Fibroblast of gingiva (primary cell): ENCODE data around the gene SORCS1.

Experiments used
- DNase-seq: peaks from one replicate; pipeline ENCODE4 v3.0.0-alpha.2; 2011; ENCODE audit warnings: low read depth

Gene SORCS1

GRCh38 chr10:106655636-106656035 is 508.9 kb downstream of the SORCS1 start:
- no peak for DNase-seq

DNA sequence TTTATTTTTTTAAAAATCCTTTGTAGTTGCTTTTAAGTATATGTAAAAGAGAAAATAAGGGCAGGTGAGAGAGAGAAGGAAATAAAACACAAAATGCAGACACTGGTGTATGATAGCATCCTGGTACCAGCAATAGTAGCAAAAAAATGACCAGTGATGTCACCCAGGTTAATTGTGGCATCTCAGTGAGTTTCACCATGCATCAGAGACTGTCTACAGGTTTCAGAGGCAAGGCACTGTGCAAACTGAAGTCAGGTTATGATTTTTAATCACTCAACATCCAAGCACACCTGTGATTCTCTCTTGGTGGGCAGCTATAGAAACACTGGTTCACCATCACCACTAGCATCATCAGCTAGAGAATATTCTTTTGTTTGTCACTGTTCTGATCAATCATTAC is 509.3 kb downstream of the SORCS1 start:
- DNase-seq: no peak

DNA sequence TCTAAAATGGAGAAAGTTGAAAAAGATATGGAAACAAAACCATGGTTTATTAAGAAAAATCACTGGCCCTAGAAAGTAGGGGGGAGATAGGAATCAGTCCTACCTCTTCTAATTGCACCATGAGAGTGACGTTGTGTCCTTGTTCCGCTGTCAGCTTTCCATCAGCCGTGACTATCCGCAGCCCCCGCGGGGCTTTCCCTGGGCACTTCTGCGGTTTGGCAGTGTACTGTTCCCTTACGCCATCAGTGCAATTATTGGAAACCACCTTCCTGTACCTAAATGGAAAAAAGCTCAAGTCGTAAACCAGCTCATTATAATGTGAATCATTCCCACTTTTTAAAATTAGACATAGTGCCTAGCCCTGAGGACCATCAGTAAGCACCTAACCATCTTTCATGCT is 512.2 kb downstream of the SORCS1 start:
- no peak for DNase-seq

- no peak for DNase-seq
These were observed 515.7 kb downstream of the SORCS1 start for GRCh38 chr10:106648534-106649481.

DNA sequence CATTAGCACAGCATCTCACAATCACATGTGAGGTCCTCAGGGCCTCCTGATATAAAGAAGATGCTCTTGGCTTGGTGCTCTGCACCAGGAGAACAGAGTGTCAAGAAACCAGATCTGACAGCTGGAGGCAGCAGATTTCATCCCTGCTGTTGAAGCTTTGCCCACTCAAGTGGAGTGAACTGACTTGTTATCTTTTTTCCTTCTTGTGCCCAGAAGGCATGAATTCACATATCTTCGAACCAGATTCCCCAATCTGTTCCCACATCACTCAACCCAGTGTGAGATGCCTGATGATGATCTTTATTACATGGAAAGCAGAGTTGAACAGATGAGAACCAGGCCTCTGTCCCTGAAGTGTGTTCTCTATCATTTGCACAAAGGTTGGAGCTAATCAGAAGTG is 521.0 kb downstream of the SORCS1 start:
- DNase-seq: no peak

- no peak for DNase-seq
These were observed 526.6 kb downstream of the SORCS1 start for GRCh38 chr10:106637873-106638272.

DNA sequence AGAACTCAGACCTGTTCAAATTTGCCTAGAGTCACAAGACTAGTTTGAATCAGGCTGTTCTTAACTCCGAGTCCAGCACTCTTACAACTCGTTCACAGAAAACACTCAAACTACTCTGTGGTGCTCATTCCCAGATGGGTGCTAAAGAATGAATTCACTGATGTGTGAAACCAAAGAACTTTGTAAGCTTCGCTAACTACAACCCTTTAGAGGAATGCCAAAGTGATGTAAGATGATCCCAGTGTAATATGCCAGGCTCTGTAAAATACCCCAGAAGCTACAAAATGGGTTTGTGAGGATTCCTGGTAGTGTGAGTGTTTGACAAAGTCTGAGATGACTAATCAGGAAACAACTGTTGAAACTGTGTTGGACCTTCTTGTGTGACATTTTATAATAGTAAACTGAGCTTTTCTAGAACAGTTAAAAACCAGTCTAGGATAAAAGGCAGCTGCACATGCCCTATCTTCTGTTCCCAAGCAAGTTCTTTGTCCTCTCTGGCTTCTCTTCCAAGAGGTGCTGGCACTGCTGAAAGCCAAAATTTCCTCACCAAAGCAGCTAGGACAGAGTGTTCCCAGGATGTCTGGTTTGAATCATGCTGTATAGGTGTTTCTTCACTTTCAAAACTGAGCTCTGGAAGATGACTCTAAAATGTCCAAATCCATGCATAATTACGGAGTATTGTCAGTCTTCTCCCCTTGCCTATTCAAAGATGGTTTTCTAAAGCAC is 527.6 kb downstream of the SORCS1 start:
- DNase-seq: no peak

- no peak for DNase-seq
These were observed 528.6 kb downstream of the SORCS1 start for GRCh38 chr10:106635947-106636346.

DNA sequence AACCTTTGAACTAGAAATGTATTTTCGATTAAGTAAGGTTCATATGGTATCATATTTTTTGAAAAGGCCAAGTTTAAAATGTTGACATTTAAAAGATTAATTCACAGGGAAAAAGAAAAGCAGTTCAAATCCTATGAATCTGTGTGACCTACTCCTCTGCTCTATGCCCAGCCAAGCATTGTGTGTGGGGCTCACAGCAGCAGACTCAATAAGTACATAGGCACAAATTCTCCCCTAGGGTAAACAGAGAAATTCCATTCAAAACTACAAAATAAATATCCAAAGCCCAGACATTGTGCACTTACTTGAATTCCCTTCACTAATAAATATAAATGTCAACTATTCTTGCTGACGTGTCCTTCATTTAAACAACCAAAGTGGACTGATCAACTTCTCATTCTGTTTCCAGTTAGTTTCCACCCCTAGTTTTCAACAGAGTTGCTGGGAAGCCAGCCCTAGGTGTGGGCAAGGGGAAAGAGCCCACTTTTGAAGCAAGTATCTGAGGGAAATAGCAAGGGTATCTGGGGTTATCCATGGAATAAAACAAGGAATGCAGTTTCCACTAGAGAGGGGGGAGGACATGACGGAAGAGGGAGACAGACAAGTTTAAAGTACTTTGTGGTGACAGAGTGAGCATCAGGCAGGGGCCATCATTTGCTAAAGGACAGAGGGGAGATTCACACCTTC is 533.3 kb downstream of the SORCS1 start:
- no peak for DNase-seq

DNA sequence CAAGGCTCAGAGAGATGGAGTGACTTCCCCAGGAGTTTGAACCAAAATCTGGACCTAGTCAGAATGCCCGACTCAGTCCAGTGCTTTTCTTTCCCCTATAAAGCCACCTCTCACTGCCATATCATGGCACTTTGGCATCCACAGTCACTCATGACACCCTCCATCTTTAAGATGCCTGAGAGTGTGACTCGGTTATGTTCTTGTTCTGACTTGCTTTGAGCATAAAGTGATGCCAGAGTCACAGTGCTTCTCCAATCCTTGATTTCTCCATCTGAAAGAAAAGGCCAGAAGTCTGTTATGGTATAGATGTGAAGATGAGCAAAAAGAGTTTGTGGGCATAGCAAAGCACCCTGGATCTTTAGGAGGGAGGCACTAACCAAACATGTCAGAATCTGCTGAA is 538.1 kb downstream of the SORCS1 start:
- no peak for DNase-seq

- DNase-seq: no peak
These were observed 538.8 kb downstream of the SORCS1 start for GRCh38 chr10:106625751-106626150.

DNA sequence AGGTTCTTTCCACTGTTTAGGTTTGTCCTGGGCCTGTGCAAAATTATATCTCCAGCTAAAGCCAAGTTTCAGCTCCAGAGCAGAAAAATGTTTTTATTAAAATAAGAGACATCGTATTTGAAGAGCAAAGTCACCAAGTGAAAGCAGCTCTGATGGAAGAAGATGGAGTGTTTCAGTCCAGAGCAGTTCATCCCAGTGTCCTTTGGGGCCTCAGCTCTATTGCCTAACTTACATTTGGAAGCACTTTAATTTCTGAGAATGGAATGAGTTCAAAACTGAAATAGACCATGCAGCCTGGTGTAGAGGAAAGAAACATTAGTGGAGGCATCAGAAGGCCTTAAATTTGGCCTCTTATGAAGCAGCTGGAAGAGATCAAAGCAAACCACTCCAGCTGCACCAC is 545.2 kb downstream of the SORCS1 start:
- DNase-seq: peak; percentile 4

DNA sequence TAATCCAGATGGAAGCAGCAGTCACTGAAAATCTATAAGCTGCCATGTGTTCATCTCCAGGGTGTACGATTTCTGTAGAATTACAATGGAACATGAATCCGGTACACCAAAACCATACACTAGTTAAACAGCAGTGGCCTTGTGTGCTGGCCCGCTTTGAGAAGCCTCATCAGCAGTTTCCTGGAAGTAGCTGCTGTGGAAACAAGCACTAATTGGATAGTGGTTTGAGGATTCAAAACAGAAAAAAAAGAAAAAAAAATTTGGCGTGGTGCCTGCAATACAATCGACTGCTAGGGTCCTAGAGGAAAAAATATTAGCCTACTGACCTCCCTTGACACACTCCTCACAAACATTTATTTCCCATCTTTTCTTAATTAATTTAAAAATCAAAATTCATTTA is 545.9 kb downstream of the SORCS1 start:
- no peak for DNase-seq

GRCh38 chr10:106615081-106615480 is 549.4 kb downstream of the SORCS1 start:
- DNase-seq: peak; percentile 11

- DNase-seq: no peak
These were observed 550.2 kb downstream of the SORCS1 start for GRCh38 chr10:106614293-106614692.

- DNase-seq: no peak
These were observed 552.1 kb downstream of the SORCS1 start for GRCh38 chr10:106612381-106612780.

DNA sequence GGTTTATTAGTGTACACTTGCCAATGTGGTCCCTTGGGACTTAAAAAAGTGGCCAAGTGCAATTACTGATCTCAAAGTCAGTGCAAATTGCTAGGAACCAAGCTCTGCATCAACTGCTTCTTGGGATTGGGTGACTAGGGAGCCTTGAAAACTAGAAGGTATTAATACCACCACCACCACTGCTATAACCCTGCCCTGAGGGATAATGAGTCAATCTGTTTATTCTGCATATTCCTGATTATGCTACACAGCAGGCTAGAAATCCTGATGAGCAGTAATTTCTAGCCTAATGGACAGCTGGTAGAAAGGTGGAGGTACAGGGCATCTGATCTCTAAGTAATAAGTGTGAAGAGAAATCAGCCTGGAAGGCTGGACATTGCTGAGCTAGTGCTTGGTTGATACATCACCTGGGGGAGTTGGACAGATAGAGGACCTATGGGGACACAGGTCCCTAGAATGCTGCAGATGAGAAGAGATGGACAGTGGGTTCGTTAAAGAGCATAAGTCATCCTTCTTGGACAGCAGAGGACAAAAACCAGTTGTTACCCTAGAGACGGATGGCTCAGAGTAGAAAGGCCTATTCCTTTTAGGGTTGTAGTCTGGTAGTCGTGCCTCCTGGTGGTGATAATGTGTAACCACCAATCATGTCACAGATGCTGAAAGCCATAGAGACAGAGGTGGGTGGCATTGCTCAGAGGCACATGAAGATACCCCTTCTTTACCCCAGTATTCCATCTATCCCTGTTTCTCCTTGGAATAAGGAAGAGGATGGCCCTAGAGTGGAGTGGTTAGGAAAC is 554.8 kb downstream of the SORCS1 start:
- DNase-seq: no peak

DNA sequence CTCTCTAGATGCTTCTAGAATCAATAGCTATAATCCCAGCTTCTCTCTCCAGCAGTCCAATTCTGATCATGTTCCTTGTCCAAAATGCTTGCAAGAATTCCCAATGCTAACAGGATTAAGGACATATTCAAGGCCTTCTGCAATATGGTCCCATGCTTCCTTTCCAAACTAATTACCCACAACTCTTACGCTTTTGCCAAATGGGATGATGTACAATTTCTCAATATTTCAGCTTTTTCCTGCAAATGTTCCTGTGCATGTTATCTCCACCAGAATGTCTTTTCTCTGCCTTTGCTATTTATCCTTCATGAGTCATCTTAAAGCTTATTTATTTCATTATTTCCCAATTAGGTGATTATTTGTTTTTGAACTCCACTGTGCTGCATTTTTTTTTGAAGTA is 556.4 kb downstream of the SORCS1 start:
- peak; percentile 3 for DNase-seq

DNA sequence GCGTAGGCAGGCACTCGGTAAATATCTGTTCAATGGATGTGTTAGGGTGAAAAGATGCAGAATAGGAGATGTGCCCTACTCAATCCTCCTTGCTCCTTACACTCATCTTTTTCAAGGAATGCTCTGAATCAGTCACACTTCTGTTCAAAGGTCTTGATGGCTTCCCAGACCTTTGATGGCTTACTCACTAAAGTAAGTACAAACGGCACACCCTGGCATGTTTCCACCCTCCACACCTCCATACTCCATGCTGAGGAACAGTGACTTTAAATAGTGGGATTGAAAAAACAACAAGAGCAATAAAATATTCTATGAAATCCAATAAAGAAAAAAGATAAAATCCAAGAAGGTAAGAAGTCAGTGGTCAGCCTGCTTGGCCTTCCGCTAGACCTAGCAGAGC is 569.2 kb downstream of the SORCS1 start:
- no peak for DNase-seq

DNA sequence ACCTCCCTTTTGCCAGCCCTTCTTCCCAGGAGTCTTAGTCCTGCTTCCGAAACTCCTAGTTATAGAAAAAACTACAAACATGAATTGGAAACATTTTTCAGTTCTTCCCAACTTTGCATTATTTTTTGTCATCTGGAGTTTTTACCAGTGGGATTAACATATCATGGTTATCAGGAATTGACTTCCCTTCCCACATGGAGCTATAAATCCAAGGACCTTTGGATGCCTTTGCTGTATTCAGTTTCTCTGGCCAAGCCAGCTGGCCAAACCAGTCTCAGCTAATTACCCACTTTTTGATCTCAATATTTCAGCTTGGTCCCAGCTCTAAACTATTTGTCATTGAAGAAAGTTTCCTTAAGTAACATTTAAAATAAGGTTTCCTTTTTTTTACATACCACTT is 570.6 kb downstream of the SORCS1 start:
- no peak for DNase-seq

DNA sequence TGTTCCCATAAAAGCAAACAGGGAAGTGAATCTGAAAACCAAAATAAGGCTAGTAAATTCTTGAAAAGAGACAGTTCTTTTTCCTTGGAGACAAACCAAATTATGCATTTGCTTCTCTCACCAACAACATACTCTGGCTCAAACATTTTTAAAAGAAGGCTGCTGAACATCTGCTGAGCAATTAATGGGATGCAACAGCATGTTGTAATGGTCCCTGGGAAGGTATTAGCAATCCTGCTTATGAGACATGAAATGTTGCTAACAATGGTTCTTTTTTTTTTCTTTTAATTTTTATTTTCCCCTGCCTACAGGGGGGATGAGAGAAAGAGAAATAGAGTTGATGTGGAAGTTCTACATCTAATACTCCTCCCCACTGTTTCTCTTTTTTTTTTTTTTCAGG is 572.1 kb downstream of the SORCS1 start:
- no peak for DNase-seq

DNA sequence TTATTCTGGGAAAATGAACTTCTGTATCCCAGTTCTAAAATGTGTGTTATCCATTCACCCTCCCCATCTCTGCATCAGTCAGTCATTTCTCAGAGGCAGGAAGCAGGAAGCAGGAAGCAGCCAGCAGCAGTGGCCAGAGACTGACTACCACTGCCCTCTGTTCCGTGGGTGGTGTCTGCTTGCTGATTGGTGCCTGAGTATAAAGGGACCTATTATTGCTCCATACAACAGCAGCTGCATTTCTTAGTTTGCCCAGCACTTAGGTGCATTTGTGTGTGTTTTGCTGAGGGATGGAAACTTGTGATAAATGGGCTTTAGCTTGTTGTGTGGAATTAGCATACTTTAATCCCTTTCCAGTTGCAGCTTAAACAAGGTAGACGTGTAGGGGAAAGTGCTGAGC is 582.2 kb downstream of the SORCS1 start:
- no peak for DNase-seq
